ENCODE data around the gene INPP5J.
"Not testable (repeated sequence)": the region's sequence is repeated elsewhere in the genome, so short reads cannot be mapped to it uniquely, and the experiment has no call there.

INPP5J gene

GRCh38 chr22:31106001-31106571 is 16.7 kb upstream of the INPP5J start:
- Mint-ChIP-seq H3K36me3 (no peaks in the 10 kb centered on the region), H3K27me3 (no peaks in the 10 kb centered on the region), H3K27ac (peak overlapping the region; percentile 17), H3K4me3 (peak overlapping the region; percentile 99), H3K9me3 (no peaks in the 10 kb centered on the region), H3K4me1 (peaks cover 23% of the 10 kb centered on the region)

- Mint-ChIP-seq H3K9me3 (no peaks in the 10 kb centered on the region), H3K27me3 (no peaks in the 10 kb centered on the region), H3K27ac (peak overlapping the region; percentile 62), H3K4me1 (peaks cover 23% of the 10 kb centered on the region), H3K4me3 (peak overlapping the region; percentile 99), H3K36me3 (no peaks in the 10 kb centered on the region)
These were observed 16.0 kb upstream of the INPP5J start for GRCh38 chr22:31106731-31107177.

GRCh38 chr22:31107178-31107893 is 15.4 kb upstream of the INPP5J start, which contains the start of gene SELENOM:
SELENOM (minus strand) TSS chr22:31107568; CDS start chr22:31107505, 63 bp downstream.
- Mint-ChIP-seq H3K36me3 (no peaks in the 10 kb centered on the region), H3K27me3 (no peaks in the 10 kb centered on the region), H3K4me3 (peak within 1 kb of the TSS; percentile 99), H3K9me3 (no peaks in the 10 kb centered on the region), H3K27ac (peak within 1 kb of the TSS; percentile 62), H3K4me1 (peaks cover 23% of the 10 kb centered on the region)

- H3K27ac Mint-ChIP-seq = peak overlapping the region; percentile 7
- H3K27me3 Mint-ChIP-seq = no peaks in the 10 kb centered on the region
- H3K9me3 Mint-ChIP-seq = no peaks in the 10 kb centered on the region
- peaks cover 23% of the 10 kb centered on the region for H3K4me1 Mint-ChIP-seq
- no peaks in the 10 kb centered on the region for H3K36me3 Mint-ChIP-seq
- peak overlapping the region; percentile 99 for H3K4me3 Mint-ChIP-seq
These were observed 14.9 kb upstream of the INPP5J start for GRCh38 chr22:31107894-31108218.

GRCh38 chr22:31112547-31113091 is 10.1 kb upstream of the INPP5J start:
- not testable (repeated sequence) for H3K27me3 Mint-ChIP-seq, H3K9me3 Mint-ChIP-seq, H3K4me3 Mint-ChIP-seq, H3K36me3 Mint-ChIP-seq, H3K4me1 Mint-ChIP-seq, H3K27ac Mint-ChIP-seq

- Mint-ChIP-seq H3K4me3 (no peak overlapping the region), H3K9me3 (no peaks in the 10 kb centered on the region), H3K36me3 (no peaks in the 10 kb centered on the region), H3K27me3 (no peaks in the 10 kb centered on the region), H3K4me1 (no peaks in the 10 kb centered on the region), H3K27ac (peak overlapping the region; percentile 8)
These were observed 4.5 kb upstream of the INPP5J start for GRCh38 chr22:31118046-31118820.

- Mint-ChIP-seq H3K27ac (no peak overlapping the region), H3K9me3 (no peaks in the 10 kb centered on the region), H3K36me3 (no peaks in the 10 kb centered on the region), H3K4me1 (no peaks in the 10 kb centered on the region), H3K27me3 (no peaks in the 10 kb centered on the region), H3K4me3 (no peak overlapping the region)
These were observed 3.6 kb upstream of the INPP5J start for GRCh38 chr22:31119026-31119717.

GRCh38 chr22:31120230-31120629 is 2.5 kb upstream of the INPP5J start:
- Mint-ChIP-seq H3K4me1 (no peaks in the 10 kb centered on the region), H3K9me3 (no peaks in the 10 kb centered on the region), H3K36me3 (no peaks in the 10 kb centered on the region), H3K27me3 (no peaks in the 10 kb centered on the region), H3K4me3 (no peak overlapping the region), H3K27ac (no peak overlapping the region)

- H3K27ac Mint-ChIP-seq = no peak overlapping the region
- no peaks in the 10 kb centered on the region for H3K9me3 Mint-ChIP-seq
- H3K36me3 Mint-ChIP-seq = no peaks in the 10 kb centered on the region
- no peak overlapping the region for H3K4me3 Mint-ChIP-seq
- H3K4me1 Mint-ChIP-seq = no peaks in the 10 kb centered on the region
- no peaks in the 10 kb centered on the region for H3K27me3 Mint-ChIP-seq
These were observed 2.1 kb upstream of the INPP5J start for GRCh38 chr22:31120642-31121041.

GRCh38 chr22:31121403-31121802 is 1.4 kb upstream of the INPP5J start:
- H3K27ac Mint-ChIP-seq = no peak overlapping the region
- no peaks in the 10 kb centered on the region for H3K27me3 Mint-ChIP-seq
- no peak overlapping the region for H3K4me3 Mint-ChIP-seq
- no peaks in the 10 kb centered on the region for H3K36me3 Mint-ChIP-seq
- no peaks in the 10 kb centered on the region for H3K9me3 Mint-ChIP-seq
- H3K4me1 Mint-ChIP-seq = no peaks in the 10 kb centered on the region

GRCh38 chr22:31122196-31122531 is 602 bp upstream of the INPP5J start:
- Mint-ChIP-seq H3K27ac (no peak overlapping the region), H3K27me3 (no peaks in the 10 kb centered on the region), H3K36me3 (no peaks in the 10 kb centered on the region), H3K9me3 (no peaks in the 10 kb centered on the region), H3K4me1 (no peaks in the 10 kb centered on the region), H3K4me3 (no peak overlapping the region)

GRCh38 chr22:31123292-31123602 is 481 bp downstream of the INPP5J start:
- Mint-ChIP-seq H3K9me3 (no peaks in the 10 kb centered on the region), H3K4me3 (no peak overlapping the region), H3K4me1 (no peaks in the 10 kb centered on the region), H3K27ac (no peak overlapping the region), H3K36me3 (no peaks in the 10 kb centered on the region), H3K27me3 (no peaks in the 10 kb centered on the region)

- H3K36me3 Mint-ChIP-seq = no peaks in the 10 kb centered on the region
- no peak overlapping the region for H3K27ac Mint-ChIP-seq
- no peak overlapping the region for H3K4me3 Mint-ChIP-seq
- H3K9me3 Mint-ChIP-seq = no peaks in the 10 kb centered on the region
- H3K4me1 Mint-ChIP-seq = no peaks in the 10 kb centered on the region
- H3K27me3 Mint-ChIP-seq = no peaks in the 10 kb centered on the region
These were observed 1.5 kb downstream of the INPP5J start for GRCh38 chr22:31124290-31124689.

GRCh38 chr22:31124811-31125465 is 2.2 kb downstream of the INPP5J start:
- no peak overlapping the region for H3K4me3 Mint-ChIP-seq

GRCh38 chr22:31125521-31126117 is 2.9 kb downstream of the INPP5J start:
- Mint-ChIP-seq H3K27ac (no peak overlapping the region), H3K4me3 (no peak overlapping the region), H3K36me3 (no peaks in the 10 kb centered on the region), H3K9me3 (no peaks in the 10 kb centered on the region), H3K4me1 (no peaks in the 10 kb centered on the region), H3K27me3 (no peaks in the 10 kb centered on the region)

More at GRCh38 chr22:31124811-31125465, 2.2 kb downstream of the INPP5J start:
- Mint-ChIP-seq H3K9me3 (no peaks in the 10 kb centered on the region), H3K27ac (no peak overlapping the region), H3K36me3 (no peaks in the 10 kb centered on the region), H3K27me3 (no peaks in the 10 kb centered on the region), H3K4me1 (no peaks in the 10 kb centered on the region)
